AG09309 (cell line): ENCODE results near the gene PCSK5.

ENCODE experiments used
- DNase-seq: peaks from one replicate; pipeline ENCODE4 v3.0.0-alpha.2; 2010; ENCODE audit warnings: low read depth
- H3K4me3 ChIP-seq: 2 replicates; pipeline ENCODE4 v1.5.1; 2011; ENCODE audit warnings: mild to moderate bottlenecking, low read depth, low read length, moderate library complexity; ENCODE audit not compliant: control insufficient read depth
- CTCF ChIP-seq: IDR thresholded peaks from 2 replicates; pipeline ENCODE4 v1.5.1; 2011; ENCODE audit warnings: mild to moderate bottlenecking, low read depth, low read length, inconsistent platforms; ENCODE audit not compliant: insufficient read depth, control insufficient read depth; ENCODE audit errors: missing control alignments

PCSK5 gene

GRCh38 chr9:76101075-76101474 lies 210.6 kb downstream of the PCSK5 start:
- DNase-seq = no peak
- no peak overlapping the region for H3K4me3 ChIP-seq
- no peak for TF ChIP-seq CTCF

GRCh38 chr9:76101491-76101890 lies 211.0 kb downstream of the PCSK5 start:
- no peak for DNase-seq
- no peak for TF ChIP-seq CTCF
- no peak overlapping the region for H3K4me3 ChIP-seq

- H3K4me3 ChIP-seq = no peak overlapping the region
- no peak for TF ChIP-seq CTCF
- no peak for DNase-seq
These were observed 211.5 kb downstream of the PCSK5 start for GRCh38 chr9:76101947-76102346.

GRCh38 chr9:76103531-76104315 lies 213.2 kb downstream of the PCSK5 start:
- DNase-seq = no peak
- no peak overlapping the region for H3K4me3 ChIP-seq
- no peak for TF ChIP-seq CTCF

GRCh38 chr9:76107482-76107881 lies 217.0 kb downstream of the PCSK5 start:
- DNase-seq = peak; percentile 23
- TF ChIP-seq CTCF = no peak
- no peak overlapping the region for H3K4me3 ChIP-seq

GRCh38 chr9:76109953-76110352 lies 219.5 kb downstream of the PCSK5 start:
- no peak for DNase-seq
- no peak for TF ChIP-seq CTCF

GRCh38 chr9:76112151-76112550 lies 221.7 kb downstream of the PCSK5 start:
- DNase-seq = no peak
- no peak for TF ChIP-seq CTCF
- no peak overlapping the region for H3K4me3 ChIP-seq

More at GRCh38 chr9:76109953-76110352, 219.5 kb downstream of the PCSK5 start:
- no peak overlapping the region for H3K4me3 ChIP-seq
